ENCODE data around the gene INPP5F. TPM values are rescaled to one million over a fixed set of nuclear protein-coding genes. Genes with fewer than 3 reads are reported as not detected.
A peak's percentile ranks its signal among the peaks of the same experiment; 100 is the strongest.

Gene INPP5F, protein sequence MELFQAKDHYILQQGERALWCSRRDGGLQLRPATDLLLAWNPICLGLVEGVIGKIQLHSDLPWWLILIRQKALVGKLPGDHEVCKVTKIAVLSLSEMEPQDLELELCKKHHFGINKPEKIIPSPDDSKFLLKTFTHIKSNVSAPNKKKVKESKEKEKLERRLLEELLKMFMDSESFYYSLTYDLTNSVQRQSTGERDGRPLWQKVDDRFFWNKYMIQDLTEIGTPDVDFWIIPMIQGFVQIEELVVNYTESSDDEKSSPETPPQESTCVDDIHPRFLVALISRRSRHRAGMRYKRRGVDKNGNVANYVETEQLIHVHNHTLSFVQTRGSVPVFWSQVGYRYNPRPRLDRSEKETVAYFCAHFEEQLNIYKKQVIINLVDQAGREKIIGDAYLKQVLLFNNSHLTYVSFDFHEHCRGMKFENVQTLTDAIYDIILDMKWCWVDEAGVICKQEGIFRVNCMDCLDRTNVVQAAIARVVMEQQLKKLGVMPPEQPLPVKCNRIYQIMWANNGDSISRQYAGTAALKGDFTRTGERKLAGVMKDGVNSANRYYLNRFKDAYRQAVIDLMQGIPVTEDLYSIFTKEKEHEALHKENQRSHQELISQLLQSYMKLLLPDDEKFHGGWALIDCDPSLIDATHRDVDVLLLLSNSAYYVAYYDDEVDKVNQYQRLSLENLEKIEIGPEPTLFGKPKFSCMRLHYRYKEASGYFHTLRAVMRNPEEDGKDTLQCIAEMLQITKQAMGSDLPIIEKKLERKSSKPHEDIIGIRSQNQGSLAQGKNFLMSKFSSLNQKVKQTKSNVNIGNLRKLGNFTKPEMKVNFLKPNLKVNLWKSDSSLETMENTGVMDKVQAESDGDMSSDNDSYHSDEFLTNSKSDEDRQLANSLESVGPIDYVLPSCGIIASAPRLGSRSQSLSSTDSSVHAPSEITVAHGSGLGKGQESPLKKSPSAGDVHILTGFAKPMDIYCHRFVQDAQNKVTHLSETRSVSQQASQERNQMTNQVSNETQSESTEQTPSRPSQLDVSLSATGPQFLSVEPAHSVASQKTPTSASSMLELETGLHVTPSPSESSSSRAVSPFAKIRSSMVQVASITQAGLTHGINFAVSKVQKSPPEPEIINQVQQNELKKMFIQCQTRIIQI
- total RNA-seq (2016; rRNA removed; fragmentation: Illumina TruSeq; extraction: Trizol) (15.7 and 16.4 TPM in 2 replicates), polyA plus RNA-seq (2011; rRNA removed) (8.3 and 12.5 TPM in 2 replicates), polyA minus RNA-seq (2011; rRNA and poly(A)+ RNA removed; ENCODE audit: low replicate concordance) (2.8 and 7.9 TPM in 2 replicates), Bru-seq, nascent RNA (percentile 65 among the genes with signal in this experiment), BruChase-seq, experiment 1, labeled RNA remaining after a 6-hour chase (percentile 74 among the genes with signal in this experiment), BruChase-seq, experiment 2, labeled RNA remaining after a 2-hour chase (percentile 72 among the genes with signal in this experiment)
- total RNA-seq (2016; cell fraction: cytosol; rRNA removed; fragmentation: Illumina TruSeq; extraction: Trizol; ENCODE audit: low read depth), result 6.4 and 8.2 TPM in 2 replicates
- 12.7 and 14.4 TPM in 2 replicates for total RNA-seq (2016; cell fraction: insoluble cytoplasmic fraction; rRNA removed; fragmentation: Illumina TruSeq; extraction: Trizol)
- 9.4 and 10.3 TPM in 2 replicates for total RNA-seq (2016; cell fraction: membrane; rRNA removed; fragmentation: Illumina TruSeq; extraction: Trizol)
- total RNA-seq (2016; cell fraction: nucleus; rRNA removed; fragmentation: Illumina TruSeq; extraction: Trizol), result 12.4 and 17.6 TPM in 2 replicates
- polyA plus RNA-seq (2011; cell fraction: cytosol; rRNA removed), result 4.7 and 6.3 TPM in 2 replicates
- 9.8 and 21.4 TPM in 2 replicates for polyA plus RNA-seq (2011; cell fraction: nucleus; rRNA removed)
- 6.9 and 9.3 TPM in 2 replicates for polyA plus RNA-seq (2012)
- polyA plus RNA-seq (2016; cell fraction: cytosol; fragmentation: Illumina TruSeq; extraction: Trizol; ENCODE audit: low read depth), result 5.5 and 6.2 TPM in 2 replicates
- 11.3 and 11.4 TPM in 2 replicates for polyA plus RNA-seq (2016; cell fraction: insoluble cytoplasmic fraction; fragmentation: Illumina TruSeq; extraction: Trizol; ENCODE audit: low read depth)
- polyA plus RNA-seq (2016; cell fraction: membrane; fragmentation: Illumina TruSeq; extraction: Trizol; ENCODE audit: low read depth), result 5.7 and 6.9 TPM in 2 replicates
- 19.7 and 20.7 TPM in 2 replicates for polyA plus RNA-seq (2016; cell fraction: nucleus; fragmentation: Illumina TruSeq; extraction: Trizol; ENCODE audit: insufficient read depth, low read depth)
- polyA minus RNA-seq (2011; cell fraction: cytosol; rRNA and poly(A)+ RNA removed), result 6.2 and 10.6 TPM in 2 replicates
- polyA minus RNA-seq (2011; cell fraction: nucleus; rRNA and poly(A)+ RNA removed), result 36.3 and 40.2 TPM in 2 replicates
- long read RNA-seq, experiment 1, partial matches to known transcripts, result 0 of 3 reads
- long read RNA-seq, experiment 1, other reads (novel, unspliced or antisense), result 2 of 3 reads
- long read RNA-seq, experiment 2, full-length matches to known transcripts, result 7 of 17 reads
- long read RNA-seq, experiment 2, partial matches to known transcripts, result 2 of 17 reads
- long read RNA-seq, experiment 2, other reads (novel, unspliced or antisense), result 8 of 17 reads

DNA sequence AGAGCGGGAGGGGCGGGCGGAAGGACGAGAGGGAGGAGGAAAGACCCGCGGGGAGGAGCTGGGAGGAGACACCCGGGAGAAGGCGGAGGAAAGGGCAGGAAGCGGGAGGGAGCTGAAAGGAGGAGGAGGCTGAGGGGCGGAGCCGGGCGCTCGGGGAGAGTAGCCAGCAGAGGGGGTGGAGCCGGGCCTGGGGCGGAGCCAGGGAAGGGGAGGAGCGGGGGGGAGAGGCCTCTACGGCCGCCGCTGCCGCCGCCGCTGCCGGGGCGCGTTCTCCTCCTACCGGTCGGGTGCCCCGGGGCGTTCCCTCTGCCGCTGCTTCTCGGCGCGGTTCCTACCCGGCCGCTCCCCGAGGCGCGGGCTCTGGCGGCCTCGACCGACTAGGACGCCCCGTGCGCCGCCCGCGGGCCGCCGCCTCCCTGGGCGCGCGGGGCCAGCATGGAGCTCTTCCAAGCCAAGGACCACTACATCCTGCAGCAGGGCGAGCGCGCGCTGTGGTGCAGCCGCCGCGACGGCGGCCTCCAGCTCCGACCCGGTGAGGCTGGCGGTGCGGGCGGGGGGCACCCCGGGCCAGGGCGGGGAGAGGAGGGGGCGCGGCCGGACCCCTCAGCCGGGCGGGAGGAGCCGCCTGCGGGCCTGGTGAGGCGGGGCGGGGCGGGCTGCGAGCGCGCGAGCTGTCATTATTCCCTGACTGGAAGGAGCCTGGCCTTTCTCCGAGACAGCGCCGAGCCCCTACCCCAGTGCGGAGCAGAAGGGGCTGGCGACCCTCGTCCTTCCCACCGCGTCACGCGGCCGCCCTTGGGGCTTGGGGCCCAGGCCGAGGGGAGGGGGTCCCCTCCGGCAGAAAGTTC lies at the start of gene INPP5F:
Gene INPP5F (plus strand): TSS at position 223 of the 848 bp plus-strand sequence. CDS start 213 bp downstream, at position 436.
- no peaks in the 10 kb centered on the region for H3K36me3 ChIP-seq (replicated peaks in 1 of 2; ENCODE audit: control insufficient read depth in 1 of 2, insufficient read depth in 2 of 2, low read length in 2 of 2)
- peak within 1 kb of the TSS; percentile 95 for H3K27ac ChIP-seq (ENCODE audit: extremely low read length, insufficient read depth, low read length)
- H3K9me3 ChIP-seq (ENCODE audit: low read length), result no peaks in the 10 kb centered on the region
- H3K4me3 ChIP-seq (replicated peaks in 1 of 3; ENCODE audit: insufficient read depth in 1 of 3, low read depth in 2 of 3, low read length in 3 of 3), result peak within 1 kb of the TSS; percentile 86 to 97 (median 88)
- ATAC-seq, result peak; percentile 85; the same call in 2 of the 3 replicates
- peak within 1 kb of the TSS; percentile 95 for H3K4me2 ChIP-seq (ENCODE audit: low read depth, low read length)
- DNase-seq (ENCODE audit: low spot score), result peak; percentile 95
- ChIA-PET POLR2A (interaction anchor here (0.7 to 3.4 kb wide), 24 partner anchors 9 to 170 kb away, joined by 3 to 30 read pairs (median 4); partner anchors contain the start of genes BAG3, MCMBP and SEC23IP), CTCF (ENCODE audit: low intra/inter-chr PET ratio, low total read pairs) (interaction anchor here (0.9 kb wide), 1 partner anchor 25 kb away, joined by 3 read pairs; no protein-coding TSS in a partner anchor)
- in situ Hi-C loops (cut with HindIII; ENCODE audit: extremely low pct_ligation_motif_present, low pct_unique_long_range_greater_than_20kb), result no loop called here
- no peaks in the 10 kb centered on the region for H4K20me1 ChIP-seq (ENCODE audit: insufficient read depth, low read length)
- no peaks in the 10 kb centered on the region; a peak in 1 of 5 replicates for H3K27me3 ChIP-seq (ENCODE audit: control insufficient read depth in 1 of 2, insufficient read depth in 2 of 2, low read length in 2 of 2)
- BruUV-seq (replicated peaks), result no TSS peak
- peak within 1 kb of the TSS; percentile 89 for H3K9ac ChIP-seq (ENCODE audit: insufficient read depth, low read depth, low read length)
- H3K4me1 ChIP-seq (ENCODE audit: insufficient read depth, low read length), result peaks cover 50% of the 10 kb centered on the region
- 1% methylated on average over 15 of the region's 95 CpGs for WGBS (ENCODE audit: low lambda C conversion rate)
- no peak within 1 kb of the TSS for H2AFZ ChIP-seq (ENCODE audit: low read length)
- intact Hi-C loops (cut with micrococcal nuclease; ENCODE audit: unreplicated experiment), result loop anchor here (2.0 to 10.0 kb wide), 2 partner anchors 39 to 131 kb away; partner anchors contain the start of gene TIAL1
- H3K79me2 ChIP-seq (ENCODE audit: insufficient read depth, low read length), result peaks cover 37% of the 10 kb centered on the region
- no peak for FAIRE-seq
- TF ChIP-seq, protein P1, sequence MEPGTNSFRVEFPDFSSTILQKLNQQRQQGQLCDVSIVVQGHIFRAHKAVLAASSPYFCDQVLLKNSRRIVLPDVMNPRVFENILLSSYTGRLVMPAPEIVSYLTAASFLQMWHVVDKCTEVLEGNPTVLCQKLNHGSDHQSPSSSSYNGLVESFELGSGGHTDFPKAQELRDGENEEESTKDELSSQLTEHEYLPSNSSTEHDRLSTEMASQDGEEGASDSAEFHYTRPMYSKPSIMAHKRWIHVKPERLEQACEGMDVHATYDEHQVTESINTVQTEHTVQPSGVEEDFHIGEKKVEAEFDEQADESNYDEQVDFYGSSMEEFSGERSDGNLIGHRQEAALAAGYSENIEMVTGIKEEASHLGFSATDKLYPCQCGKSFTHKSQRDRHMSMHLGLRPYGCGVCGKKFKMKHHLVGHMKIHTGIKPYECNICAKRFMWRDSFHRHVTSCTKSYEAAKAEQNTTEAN (CRISPR knock-in tag; conservative IDR thresholded peaks at IDR 0.05), result 0 out of 2 replicates have a peak, but pooled peaks have one; percentile 23
- peak; percentile 5; the same call in 1 of the 2 replicates for TF ChIP-seq ISL2 (CRISPR knock-in tag; IDR thresholded peaks at IDR 0.05)
- TF ChIP-seq SMC3 (IDR thresholded peaks at IDR 0.05; ENCODE audit: low read length), result no peak
- 0 out of 2 replicates have a peak, but pooled peaks have one; percentile 6 for TF ChIP-seq ZNF709 (CRISPR knock-in tag; IDR thresholded peaks at IDR 0.05)
- no peak for TF ChIP-seq MIER3 (CRISPR knock-in tag; IDR thresholded peaks at IDR 0.05; ENCODE audit: borderline replicate concordance)
- TF ChIP-seq, protein P2, sequence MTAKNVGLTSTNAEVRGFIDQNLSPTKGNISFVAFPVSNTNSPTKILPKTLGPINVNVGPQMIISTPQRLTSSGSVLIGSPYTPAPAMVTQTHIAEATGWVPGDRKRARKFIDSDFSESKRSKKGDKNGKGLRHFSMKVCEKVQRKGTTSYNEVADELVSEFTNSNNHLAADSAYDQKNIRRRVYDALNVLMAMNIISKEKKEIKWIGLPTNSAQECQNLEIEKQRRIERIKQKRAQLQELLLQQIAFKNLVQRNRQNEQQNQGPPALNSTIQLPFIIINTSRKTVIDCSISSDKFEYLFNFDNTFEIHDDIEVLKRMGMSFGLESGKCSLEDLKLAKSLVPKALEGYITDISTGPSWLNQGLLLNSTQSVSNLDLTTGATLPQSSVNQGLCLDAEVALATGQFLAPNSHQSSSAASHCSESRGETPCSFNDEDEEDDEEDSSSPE (CRISPR knock-in tag; IDR thresholded peaks at IDR 0.05), result peak; percentile 13; the same call in 1 of the 2 replicates
- 0 out of 2 replicates have a peak, but pooled peaks have one; percentile 39 for TF ChIP-seq PRMT3 (CRISPR knock-in tag; IDR thresholded peaks at IDR 0.05; ENCODE audit: borderline replicate concordance, low read depth)
- TF ChIP-seq GABPB1 (CRISPR knock-in tag; IDR thresholded peaks at IDR 0.05), result no peak; the same call in 1 of the 2 replicates
- TF ChIP-seq MAZ (IDR thresholded peaks at IDR 0.05; ENCODE audit: borderline replicate concordance, low read depth, low read length), result peak; percentile 88; the same call in 1 of the 2 replicates
- TF ChIP-seq MAZ (CRISPR knock-in tag; IDR thresholded peaks at IDR 0.05; ENCODE audit: low read depth), result no peak
